ENCODE measurements around the gene MRPL32.

DNA sequence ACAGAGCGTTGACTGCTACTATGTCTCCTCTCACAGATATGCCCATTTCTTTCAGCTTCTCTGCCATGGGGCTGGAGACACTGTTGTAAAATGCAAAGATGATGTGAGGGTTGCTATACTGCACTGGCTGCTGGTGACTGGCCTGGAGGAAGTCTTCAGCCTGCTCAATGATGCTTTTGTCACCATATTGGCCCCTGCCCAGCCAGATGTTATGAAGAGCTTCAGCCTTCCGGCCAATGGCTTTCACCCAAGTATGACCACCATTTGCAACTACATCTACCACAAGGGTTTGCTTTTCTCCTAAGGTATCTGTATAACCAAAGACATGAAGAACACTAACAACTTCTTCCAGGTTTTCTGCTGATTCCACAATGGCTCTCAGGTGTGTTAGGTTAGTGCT is 21.9 kb upstream of the MRPL32 start:
- TF ChIP-seq, protein P1, sequence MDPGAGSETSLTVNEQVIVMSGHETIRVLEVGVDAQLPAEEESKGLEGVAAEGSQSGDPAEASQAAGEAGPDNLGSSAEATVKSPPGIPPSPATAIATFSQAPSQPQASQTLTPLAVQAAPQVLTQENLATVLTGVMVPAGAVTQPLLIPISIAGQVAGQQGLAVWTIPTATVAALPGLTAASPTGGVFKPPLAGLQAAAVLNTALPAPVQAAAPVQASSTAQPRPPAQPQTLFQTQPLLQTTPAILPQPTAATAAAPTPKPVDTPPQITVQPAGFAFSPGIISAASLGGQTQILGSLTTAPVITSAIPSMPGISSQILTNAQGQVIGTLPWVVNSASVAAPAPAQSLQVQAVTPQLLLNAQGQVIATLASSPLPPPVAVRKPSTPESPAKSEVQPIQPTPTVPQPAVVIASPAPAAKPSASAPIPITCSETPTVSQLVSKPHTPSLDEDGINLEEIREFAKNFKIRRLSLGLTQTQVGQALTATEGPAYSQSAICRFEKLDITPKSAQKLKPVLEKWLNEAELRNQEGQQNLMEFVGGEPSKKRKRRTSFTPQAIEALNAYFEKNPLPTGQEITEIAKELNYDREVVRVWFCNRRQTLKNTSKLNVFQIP (CRISPR knock-in tag; IDR thresholded peaks at IDR 0.05; ENCODE audit: borderline replicate concordance, low read depth) = no peak
- TF ChIP-seq OSR1 (CRISPR knock-in tag; IDR thresholded peaks at IDR 0.05) (no peak), BACH2 (CRISPR knock-in tag; IDR thresholded peaks at IDR 0.05; ENCODE audit: borderline replicate concordance) (no peak), SNAI2 (CRISPR knock-in tag; IDR thresholded peaks at IDR 0.05) (no peak), CSDC2 (CRISPR knock-in tag; IDR thresholded peaks at IDR 0.05) (no peak), RARB (CRISPR knock-in tag; IDR thresholded peaks at IDR 0.05) (no peak), ISL1 (CRISPR knock-in tag; IDR thresholded peaks at IDR 0.05) (no peak), ZNF565 (CRISPR knock-in tag; conservative IDR thresholded peaks at IDR 0.05; ENCODE audit: low read depth) (no peak)
- TF ChIP-seq, protein P2, sequence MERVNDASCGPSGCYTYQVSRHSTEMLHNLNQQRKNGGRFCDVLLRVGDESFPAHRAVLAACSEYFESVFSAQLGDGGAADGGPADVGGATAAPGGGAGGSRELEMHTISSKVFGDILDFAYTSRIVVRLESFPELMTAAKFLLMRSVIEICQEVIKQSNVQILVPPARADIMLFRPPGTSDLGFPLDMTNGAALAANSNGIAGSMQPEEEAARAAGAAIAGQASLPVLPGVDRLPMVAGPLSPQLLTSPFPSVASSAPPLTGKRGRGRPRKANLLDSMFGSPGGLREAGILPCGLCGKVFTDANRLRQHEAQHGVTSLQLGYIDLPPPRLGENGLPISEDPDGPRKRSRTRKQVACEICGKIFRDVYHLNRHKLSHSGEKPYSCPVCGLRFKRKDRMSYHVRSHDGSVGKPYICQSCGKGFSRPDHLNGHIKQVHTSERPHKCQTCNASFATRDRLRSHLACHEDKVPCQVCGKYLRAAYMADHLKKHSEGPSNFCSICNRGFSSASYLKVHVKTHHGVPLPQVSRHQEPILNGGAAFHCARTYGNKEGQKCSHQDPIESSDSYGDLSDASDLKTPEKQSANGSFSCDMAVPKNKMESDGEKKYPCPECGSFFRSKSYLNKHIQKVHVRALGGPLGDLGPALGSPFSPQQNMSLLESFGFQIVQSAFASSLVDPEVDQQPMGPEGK (CRISPR knock-in tag; IDR thresholded peaks at IDR 0.05; ENCODE audit: borderline replicate concordance) = no peak
